Frontal cortex (tissue), 4 donors: ENCODE measurements around the gene PMEPA1. TPM values are rescaled to one million over a fixed set of nuclear protein-coding genes. Genes with fewer than 3 reads are reported as not detected.
A peak's percentile ranks its signal among the peaks of the same experiment; 100 is the strongest.

Experiments
- DNase-seq, 2 donors: peaks; one replicate each; pipeline ENCODE4 v3.0.0; 2012; ENCODE audit warnings: low spot score in 2 of 2
- FAIRE-seq: peaks from 2 replicates; lab custom pipeline; 2012; peaks lifted over from hg19 to GRCh38; lab: Jason Lieb, UNC
- total RNA-seq: library from RNA; depleted of rRNA; stranded (reverse); fragments of >200 nt; gene quantifications from one replicate; pipeline ENCODE4 v1.2.3, GENCODE V29; 2014
- donor health status: control.
- donor health status: control.
- donor health status: control.

PMEPA1 gene
- total RNA-seq, 1 donor from 2014 or later = 6.1 TPM

DNA sequence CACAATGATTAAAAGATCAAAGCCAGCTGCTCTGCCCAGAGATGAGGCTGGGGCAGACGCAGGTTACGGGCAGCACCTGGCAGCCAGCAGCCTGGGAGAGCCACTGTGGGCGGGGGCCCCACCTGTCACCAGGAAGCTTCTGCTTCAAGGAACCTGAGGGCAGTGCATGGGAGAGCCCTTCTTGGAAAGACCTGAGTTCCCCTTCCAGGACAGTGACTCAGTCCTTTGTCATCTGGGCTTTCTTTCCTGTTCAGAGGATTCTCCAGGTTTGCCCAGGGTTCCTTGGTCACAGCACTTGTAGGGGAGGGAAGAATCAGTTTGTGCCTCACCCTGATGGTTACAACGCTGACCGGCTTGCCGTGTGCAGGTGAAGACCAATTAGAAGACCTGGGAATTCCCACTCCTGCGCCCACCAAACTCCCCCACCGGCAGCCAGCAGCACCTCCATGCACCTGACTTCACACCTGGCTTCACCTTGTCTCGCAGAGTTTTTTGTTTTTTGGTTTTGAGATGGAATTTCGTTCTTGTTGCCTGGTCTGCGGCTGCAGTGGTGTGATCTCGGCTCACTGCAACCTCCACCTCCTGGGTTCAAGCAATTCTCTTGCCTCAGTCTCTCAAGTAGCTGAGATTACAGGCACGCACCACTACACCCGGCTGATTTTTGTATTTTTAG is 91.6 kb downstream of the PMEPA1 start:
- FAIRE-seq (no peak), DNase-seq (no peak)

DNA sequence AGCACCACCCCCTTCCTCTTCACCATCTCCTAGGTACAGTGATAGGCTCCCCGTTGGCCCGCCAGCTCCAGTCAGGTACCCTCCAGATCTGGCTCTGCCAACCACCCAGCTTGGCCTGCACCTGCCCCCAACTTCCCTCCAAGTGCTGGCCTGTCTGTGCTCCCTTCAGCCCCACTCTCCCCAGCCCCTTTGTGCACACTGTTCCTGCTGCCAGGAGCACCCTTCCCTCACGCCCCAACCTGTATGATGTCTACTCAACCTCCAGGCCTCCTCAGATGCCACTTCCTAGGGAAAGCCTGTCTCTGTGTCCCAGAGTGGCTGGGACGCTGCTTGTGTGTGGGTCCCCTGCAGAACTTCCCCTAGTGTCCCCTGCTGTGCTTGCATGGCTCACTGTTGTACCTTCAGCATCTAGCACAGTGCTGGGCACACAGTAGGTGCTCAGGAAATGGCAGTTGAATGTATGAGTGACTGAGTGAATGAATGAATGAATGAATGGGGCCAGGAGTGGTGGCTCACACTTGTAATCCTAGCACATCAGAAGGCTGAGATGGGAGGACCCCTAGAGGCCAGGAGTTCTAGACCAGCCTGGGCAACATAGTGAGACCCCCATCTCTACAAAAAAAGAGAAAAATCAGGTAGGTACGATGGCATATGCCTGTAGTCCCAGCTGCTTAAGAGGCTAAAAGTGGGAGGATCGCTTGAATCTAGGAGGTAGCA is 92.6 kb downstream of the PMEPA1 start:
- FAIRE-seq (no peak), DNase-seq (no peak)

DNA sequence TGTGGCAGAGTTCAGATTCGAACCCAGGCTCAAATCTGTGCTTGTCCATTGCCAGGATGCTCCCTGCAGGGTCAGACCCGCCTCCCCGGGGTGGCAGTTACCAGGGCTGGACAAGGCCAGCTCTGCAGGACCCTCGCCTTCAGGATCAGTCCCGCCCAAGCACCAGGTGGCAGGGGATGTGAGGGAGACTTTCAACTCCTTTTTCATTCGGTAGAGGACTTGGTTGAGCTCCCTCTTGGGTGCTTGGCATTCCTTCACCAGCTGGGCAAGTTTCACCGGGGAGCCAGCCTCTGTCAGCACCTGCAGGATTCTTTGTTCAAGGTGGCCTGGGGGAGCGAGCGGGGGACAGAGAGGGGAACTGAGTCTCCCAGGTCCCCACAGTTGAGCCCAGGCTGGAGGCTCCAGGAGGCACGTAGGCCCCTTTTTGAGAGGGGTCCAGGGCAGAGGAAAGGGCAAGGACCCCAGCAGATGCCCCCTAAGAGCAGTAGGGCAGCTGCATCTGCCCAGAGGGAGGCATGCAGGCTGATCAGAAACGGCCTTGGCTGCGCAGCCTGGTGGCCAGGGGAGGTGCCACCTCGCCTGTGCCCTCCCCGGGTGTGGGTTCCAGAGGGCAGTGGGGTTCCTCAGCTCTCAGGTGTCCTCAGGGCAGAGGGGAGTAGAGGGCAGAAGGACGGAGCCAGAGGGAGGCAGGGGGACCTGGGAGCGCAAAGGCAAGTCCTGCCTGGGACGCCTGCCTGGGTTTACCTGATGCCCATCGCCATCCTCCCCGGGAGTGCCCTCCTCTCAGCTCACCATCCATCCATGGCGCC is 93.5 kb downstream of the PMEPA1 start:
- no peak for FAIRE-seq
- no peak for DNase-seq

DNA sequence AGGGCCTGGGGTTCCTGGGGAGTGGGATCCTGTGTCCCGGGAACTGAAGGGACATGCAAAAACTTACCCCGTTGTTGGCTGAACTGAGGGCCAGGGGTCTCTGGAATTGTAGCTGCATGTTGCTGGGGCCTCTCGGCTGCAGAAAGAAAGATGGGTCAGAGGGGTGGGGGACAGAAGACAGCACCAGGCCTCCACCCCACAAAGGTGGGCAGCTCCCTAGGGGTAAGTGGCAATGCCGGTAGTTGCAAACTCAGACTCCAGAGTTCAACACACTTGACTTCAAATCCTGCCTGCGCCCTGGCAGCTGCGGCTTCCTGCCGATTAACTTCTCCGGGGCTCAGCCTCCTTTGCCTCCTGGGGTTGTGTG is 94.4 kb downstream of the PMEPA1 start:
- no peak for DNase-seq
- FAIRE-seq = no peak

DNA sequence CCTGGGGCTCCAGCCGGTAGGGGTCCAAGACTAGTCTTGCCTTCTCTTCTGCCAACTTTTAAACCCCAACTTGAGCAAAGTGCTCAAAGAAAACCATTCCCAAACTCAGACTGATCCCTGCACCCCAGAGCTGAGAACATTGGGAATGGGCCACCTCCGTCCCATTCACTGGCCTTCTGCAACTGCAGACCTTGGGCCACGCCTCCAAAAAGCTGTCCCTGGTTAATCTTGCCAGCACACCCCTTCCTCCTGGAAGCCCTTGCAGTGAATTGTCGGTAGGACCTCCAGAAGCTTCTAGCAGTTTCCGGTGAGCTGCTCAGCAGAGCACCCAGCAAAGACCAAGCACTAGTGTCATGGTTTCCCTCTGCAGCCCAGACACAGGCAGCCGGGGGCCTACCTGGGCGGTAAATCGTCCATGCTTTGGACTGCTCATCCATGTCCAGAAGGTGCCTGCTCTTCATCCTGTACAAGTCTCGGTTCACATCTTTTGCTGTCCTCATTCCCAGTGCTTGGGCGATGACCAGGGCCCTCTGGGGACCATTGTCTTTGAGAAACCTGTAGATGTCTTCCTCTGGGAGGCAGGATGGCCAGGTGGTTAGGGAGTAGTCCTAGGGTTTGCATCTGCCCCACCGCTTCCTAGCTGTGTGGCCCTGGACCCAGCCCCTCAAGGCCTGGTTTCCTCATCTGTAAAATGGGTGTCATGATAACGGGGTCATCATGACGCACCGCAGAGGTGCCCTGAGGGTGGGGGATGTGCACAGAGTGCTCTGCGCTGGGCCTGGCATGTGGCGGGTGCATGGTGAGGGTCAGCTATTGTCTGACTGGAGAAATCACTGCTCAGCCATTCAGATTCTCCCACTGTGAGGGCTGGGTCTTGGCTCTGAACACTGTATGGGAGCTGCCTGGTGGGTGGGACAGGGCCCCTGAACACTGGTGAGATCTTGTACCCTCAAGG is 95.0 kb downstream of the PMEPA1 start:
- FAIRE-seq = no peak
- no peak for DNase-seq

DNA sequence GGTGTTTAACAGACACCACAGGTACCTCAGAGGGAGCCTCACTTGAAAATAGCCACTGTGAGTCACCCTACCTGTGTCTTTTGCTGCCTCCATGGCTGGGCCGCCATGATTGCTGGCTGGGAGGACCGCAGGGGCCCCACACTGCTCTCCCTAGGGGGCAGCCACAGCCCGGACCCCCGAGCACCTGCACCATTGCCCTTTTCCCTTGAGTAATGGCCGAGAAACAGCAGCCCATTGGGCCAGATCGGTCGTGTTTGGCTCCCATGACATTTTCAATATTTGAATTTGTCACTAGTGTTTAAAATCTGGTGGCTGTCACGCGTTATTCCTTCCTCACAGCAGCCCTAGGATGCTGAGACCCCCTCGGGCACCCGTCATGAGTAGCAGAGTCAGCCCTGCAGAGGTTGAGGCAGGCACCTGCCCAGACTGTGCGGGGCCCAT is 96.3 kb downstream of the PMEPA1 start:
- DNase-seq = no peak
- no peak for FAIRE-seq

DNA sequence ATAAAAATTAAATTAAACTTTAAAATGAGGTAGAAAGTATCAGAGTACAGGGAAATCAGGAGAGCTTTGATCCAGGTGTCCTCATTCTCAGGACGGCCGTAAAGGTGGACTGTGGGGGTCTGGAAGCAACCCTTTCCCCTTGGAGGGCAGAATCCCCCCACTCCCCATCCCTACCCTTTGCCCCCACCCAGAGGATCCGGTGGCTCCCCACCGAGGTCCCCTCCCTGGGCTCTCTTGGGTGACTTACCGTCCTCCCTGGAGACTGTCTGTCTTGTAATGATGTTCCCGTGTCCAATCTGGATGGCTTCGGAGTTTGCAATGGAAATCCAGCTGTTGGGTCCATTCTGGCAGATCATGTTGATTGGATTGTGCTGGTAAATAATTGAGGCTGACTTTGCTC is 96.9 kb downstream of the PMEPA1 start:
- DNase-seq (no peak), FAIRE-seq (no peak)

DNA sequence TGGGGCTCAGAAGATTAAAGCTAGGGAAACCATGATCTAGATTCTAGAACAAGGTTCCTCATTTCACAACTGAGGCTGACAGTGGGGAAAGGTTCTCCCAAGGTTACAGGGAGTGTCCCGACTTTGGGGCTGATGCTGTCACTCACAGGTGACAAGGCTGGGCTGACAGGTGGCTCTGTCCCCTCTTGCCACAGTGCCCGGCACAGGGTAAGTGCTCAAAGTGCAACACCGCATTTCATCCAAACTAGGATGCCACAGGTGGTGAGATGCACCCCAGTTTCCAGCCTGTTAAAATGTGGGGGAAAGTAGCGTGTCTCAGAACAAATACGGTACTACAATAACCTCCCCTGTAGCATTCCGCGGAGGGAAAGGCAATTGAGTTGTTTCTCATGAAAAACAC is 97.4 kb downstream of the PMEPA1 start:
- no peak for FAIRE-seq
- no peak for DNase-seq

DNA sequence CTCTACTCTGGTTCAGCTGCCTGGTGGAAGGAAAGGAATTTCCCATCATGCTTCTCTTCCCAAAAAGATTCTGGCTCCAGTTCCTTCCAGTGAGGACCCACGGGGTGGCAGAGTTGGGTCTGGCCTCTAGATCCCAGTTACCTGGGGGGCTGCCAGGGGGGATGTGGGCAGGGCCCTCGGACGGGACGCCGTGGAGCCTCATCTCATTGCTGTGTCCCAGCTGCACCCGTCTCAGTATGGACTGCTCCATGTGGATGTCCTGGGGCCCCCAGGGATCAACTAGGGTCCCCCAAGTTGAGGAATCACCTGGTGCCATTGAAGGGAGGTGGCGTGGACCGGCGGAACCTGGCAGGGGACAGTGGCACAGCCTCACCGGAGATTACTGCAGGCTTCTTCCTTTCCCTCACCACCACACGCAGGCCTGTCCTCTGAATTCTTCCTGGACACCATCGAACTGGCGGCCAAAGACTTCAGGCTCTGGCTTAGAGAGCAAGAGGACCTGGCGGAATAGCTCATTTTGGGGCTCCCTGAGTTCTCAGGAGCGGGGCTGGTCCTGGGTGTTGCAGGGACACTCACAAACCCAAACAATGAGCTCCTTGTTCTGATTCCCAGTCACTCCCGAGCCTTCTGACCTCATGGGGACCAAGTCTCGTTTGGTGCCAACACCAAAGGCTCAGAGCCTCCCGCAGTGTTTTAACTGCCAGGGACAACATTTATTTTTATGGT is 98.1 kb downstream of the PMEPA1 start:
- no peak for FAIRE-seq
- DNase-seq = peak in 1 of 2 donors; percentile 51

DNA sequence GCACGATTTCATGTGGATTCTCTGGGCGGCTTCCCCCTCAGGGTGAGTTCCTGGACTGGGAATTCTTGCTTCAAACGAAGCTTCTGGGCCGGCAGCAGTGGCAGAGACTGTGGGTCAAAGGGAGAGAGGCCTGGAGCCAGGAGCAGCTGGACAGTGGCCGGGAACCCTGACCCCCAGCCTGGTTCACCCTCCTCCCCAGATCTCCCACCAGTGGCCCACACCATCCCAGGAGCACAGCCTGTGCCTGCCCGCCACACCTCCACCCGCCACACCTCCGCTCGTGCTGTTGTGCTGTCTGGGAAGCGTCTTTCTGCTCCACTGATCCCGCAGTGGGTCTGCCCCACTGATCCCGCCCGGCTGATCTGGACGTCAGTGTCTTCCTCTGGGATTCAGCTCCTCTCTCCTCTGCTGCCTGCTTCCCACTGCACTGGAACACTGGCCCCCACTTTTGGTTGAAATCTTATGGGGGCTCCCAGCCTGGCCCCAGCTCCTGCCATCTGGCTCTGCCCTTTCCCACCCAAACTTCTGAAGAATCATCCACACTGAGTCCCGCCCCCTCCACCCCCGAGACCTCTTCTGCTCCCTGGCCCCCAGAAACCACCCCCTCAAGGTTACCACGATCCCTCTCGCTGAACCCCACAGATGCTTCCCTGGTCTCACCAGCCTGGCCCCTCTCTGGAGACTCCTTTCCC is 99.4 kb downstream of the PMEPA1 start:
- DNase-seq (no peak), FAIRE-seq (no peak)

DNA sequence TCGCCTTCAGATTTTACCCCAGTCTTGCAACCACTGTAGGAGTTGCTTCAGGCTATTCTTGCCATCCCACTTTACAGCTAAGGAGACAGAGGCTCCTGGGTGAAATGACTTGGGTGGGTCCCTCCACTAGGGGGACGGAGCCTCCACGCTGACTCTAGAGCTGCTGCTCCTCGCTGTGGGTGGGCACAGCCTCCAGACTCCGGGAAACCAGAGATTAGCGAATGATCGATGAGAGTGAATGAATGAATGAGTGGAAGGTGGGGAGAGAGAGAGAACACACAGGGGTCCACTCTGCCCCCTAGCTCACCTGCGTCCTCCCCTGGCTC is 100.0 kb downstream of the PMEPA1 start:
- no peak for DNase-seq
- FAIRE-seq = no peak

DNA sequence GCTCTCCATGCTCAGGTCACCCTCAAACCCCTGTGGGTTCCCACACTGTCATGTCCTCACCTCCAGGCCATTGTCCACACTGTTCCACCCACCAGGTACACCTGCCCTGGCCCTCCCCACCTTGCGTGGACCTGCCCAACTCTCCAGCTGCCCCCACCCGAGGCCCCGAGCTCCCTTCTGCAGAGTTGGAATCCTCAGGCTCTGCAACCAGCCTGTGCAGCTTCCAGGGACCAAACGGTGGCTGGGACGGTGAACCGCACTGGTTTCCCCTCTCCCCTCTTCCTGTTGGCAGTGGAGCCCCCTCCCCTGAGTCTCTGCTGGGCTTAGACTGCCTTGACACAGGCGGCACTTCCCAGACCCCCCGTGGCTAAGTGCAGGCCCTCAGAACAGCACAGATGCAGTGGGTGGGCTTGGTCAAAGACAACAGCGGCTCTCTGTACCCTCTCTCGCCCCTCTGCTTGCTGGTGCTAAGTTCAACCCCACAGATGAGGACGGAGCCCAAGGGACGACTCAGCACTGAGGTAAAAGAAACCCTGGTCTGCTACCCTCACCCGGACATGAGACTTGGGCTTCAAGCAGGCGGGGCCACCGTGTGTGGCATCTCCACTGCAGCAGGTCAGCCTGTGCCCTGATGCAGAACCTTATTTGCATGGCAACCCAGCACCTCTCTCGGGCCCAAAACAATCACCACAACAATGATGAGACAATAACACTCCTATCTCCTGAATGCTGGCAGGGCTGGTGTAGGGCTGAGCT is 100.6 kb downstream of the PMEPA1 start:
- FAIRE-seq (no peak), DNase-seq (no peak)

DNA sequence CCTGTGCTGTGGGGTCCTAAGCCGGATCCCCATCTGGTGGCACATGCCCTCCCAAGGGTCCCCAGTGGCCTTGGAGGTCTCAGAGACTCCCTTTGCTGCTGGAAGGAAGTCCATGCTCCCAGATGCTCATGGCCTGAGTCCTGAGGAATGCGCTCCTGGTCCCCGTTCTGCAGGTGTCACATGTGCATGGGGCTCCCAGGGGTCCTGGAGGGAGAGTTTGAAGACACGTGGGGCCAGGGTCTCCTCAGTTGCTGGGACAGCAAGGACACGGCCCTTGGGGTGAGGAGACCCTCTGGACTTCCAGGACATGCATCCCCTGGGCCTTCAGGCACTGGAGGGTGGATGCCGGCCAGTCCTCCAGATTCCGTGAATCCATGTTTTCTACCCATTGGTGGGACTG is 101.3 kb downstream of the PMEPA1 start:
- DNase-seq (no peak), FAIRE-seq (no peak)

DNA sequence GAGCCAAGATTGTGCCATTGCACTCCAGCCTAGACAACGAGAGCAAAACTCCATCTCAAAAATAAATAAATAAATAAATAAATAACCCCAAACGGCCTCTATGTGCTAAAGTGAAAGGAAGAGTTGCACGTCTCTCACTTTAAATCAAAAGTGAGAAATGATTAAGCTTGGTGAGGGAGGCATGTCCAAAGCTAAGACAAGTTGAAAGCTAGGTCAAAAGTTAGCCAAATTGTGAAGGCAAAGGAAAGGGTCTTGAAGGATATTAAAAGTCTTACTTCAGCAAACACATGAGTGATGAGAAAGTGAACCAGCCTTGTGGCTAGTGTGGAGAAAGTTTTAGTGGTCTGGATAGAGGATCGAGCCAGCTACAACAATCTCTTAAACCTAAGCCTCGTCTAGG is 103.9 kb downstream of the PMEPA1 start:
- FAIRE-seq = no peak
- DNase-seq = no peak

DNA sequence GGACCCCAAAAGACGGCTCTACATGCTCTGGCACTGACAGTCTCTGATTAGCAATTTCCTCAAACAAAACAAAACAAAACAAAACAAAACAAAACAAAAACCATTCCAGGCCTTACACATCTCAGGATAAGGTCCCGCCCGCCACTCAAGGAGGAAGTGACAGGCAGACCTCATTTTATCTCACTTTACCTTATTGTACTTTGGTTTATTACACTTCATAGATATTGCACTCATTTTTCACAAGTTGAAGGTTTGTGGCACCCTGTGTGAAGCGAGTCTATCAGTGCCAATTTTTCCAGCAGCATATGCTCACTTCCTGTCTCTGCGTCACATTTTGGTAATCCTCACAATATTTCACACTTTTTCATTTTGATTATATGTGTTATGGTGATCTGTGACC is 104.8 kb downstream of the PMEPA1 start:
- FAIRE-seq (no peak), DNase-seq (no peak)

DNA sequence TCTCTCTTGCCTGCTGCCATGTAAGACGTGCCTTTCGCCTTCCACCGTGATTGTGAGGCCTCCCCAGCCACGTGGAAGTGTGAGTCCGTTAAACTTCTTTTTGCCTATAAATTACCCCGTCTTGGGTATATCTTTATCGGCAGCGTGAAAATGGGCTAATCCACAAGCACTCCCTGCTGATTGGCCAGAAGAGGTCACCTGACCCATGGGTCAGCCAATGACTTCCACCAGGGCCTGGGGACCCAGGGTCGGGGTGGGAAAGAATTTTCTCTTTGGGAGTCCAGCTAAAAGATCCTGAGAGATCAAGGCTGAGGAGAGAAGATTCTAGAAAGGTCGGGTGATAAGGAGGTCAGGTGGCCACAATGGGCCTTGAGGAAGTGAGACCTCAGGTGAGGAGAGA is 106.7 kb downstream of the PMEPA1 start:
- FAIRE-seq = no peak
- no peak for DNase-seq

DNA sequence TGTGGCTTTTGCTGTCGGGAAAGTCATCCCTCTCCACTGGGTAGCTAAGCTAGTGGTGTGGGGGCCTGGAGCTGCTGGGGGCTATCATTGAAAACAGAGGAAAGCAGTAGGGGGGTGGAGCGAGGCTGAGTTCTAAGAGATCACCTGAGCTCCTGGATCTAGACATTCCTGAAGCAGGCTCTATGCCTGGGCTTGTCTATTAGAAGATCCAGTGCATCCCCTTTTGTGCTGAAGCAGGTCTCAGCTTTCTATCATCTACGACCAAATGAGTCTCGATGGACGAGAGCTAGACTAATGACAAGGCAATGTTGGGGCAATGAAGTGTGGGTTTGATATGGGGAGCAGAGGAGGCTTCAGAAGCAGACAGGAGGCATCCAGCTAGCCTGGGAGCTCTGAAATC is 108.1 kb downstream of the PMEPA1 start:
- FAIRE-seq (no peak), DNase-seq (no peak)

DNA sequence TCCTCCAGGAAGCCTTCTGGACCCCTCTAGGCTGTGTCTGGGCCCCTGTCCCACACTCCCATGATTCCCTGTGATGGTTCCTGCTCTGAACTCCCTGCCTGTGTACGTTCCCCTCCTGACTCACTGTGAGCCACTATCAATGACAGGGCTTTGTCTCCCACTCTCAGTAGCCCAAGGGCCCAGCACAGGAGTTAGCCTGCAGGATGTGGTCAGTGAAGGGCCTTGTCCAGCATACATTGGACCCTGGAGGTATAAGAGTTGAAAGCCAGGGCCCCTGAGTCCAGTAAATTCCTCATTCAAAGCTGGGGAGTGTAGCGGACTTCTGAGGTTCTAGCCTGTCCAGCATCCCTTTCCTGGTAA is 108.6 kb downstream of the PMEPA1 start:
- no peak for DNase-seq
- no peak for FAIRE-seq
